Muscle of leg (tissue), 11 donors: ENCODE results near the gene ATAD3A. TPM values are rescaled to one million over a fixed set of nuclear protein-coding genes. Genes with fewer than 3 reads are reported as not detected.

Experiments used
- DNase-seq: peaks from one replicate; pipeline ENCODE4 v3.0.0; 2013
- H3K27ac ChIP-seq: one replicate; pipeline ENCODE4 v1.5.1; 2013; ENCODE audit warnings: mild to moderate bottlenecking, low read length, control low read depth
- H3K27me3 ChIP-seq: one replicate; pipeline ENCODE4 v1.6.1; 2013; ENCODE audit warnings: low read length; ENCODE audit not compliant: control insufficient read depth, insufficient read depth
- H3K36me3 ChIP-seq: one replicate; pipeline ENCODE4 v1.6.1; 2013; ENCODE audit warnings: low read length; ENCODE audit not compliant: control insufficient read depth, insufficient read depth
- H3K4me1 ChIP-seq: one replicate; pipeline ENCODE4 v1.6.1; 2013; ENCODE audit warnings: low read length; ENCODE audit not compliant: control insufficient read depth, insufficient read depth
- H3K4me3 ChIP-seq: one replicate; pipeline ENCODE4 v1.5.1; 2013; ENCODE audit warnings: low read length, control low read depth
- H3K9me3 ChIP-seq: replicated peaks from 2 replicates; pipeline ENCODE4 v1.6.1; 2013; ENCODE audit warnings: low read depth, low read length; ENCODE audit not compliant: control insufficient read depth
- WGBS: methylation state at CpG from one replicate; pipeline ENCODE4 v1.1.5; 2013; ENCODE audit warnings: missing lambda C conversion rate; ENCODE audit not compliant: insufficient coverage; 5-methylcytosine and 5-hydroxymethylcytosine counted together
- polyA plus RNA-seq, 8 donors: library from polyadenylated mRNA; unstranded; fragments of 120-200 nt; gene quantifications; one replicate each; pipeline versions ENCODE4 v1.2.1 to v1.2.3, GENCODE V29; 2013; ENCODE audit warnings: inconsistent platforms in 1 of 8, low replicate concordance in 1 of 8; ENCODE audit not compliant: insufficient read length in 8 of 8, insufficient read depth in 1 of 8
- total RNA-seq: library from RNA; stranded (reverse); fragments of 120-200 nt; gene quantifications from one replicate; pipeline ENCODE4 v1.2.4, GENCODE V29; 2013

The ATAD3A gene
- total and polyA plus RNA-seq, 9 donors, result 13.5 to 22.0 (median 20.5) TPM

- Histone ChIP-seq H3K4me3 (no peak overlapping the region), H3K9me3 (no peaks in the 10 kb centered on the region), H3K27ac (no peak overlapping the region), H3K4me1 (peaks cover 19% of the 10 kb centered on the region), H3K27me3 (no peaks in the 10 kb centered on the region), H3K36me3 (peaks cover 60% of the 10 kb centered on the region)
- no peak for DNase-seq
- 90% methylated on average over 9 of the region's 12 CpGs for WGBS
Measured at GRCh38 chr1:1563688-1564087, 51.7 kb downstream of the ATAD3A start.

- no peak overlapping the region for H3K27ac ChIP-seq
- DNase-seq, result no peak
- H3K9me3 ChIP-seq, result no peaks in the 10 kb centered on the region
- WGBS, result 86% methylated on average over 19 of the region's 19 CpGs
- no peaks in the 10 kb centered on the region for H3K27me3 ChIP-seq
- peaks cover 60% of the 10 kb centered on the region for H3K36me3 ChIP-seq
- H3K4me3 ChIP-seq, result no peak overlapping the region
- peaks cover 19% of the 10 kb centered on the region for H3K4me1 ChIP-seq
Measured at GRCh38 chr1:1564268-1564667, 52.3 kb downstream of the ATAD3A start.

- peaks cover 23% of the 10 kb centered on the region for H3K4me1 ChIP-seq
- no peak overlapping the region for H3K4me3 ChIP-seq
- no peak for DNase-seq
- no peaks in the 10 kb centered on the region for H3K27me3 ChIP-seq
- H3K36me3 ChIP-seq, result peaks cover 62% of the 10 kb centered on the region
- H3K27ac ChIP-seq, result no peak overlapping the region
- no peaks in the 10 kb centered on the region for H3K9me3 ChIP-seq
- 100% methylated on average over 7 of the region's 10 CpGs for WGBS
Measured at GRCh38 chr1:1565340-1565739, 53.4 kb downstream of the ATAD3A start.

GRCh38 chr1:1567152-1567875, 55.4 kb downstream of the ATAD3A start:
- no peaks in the 10 kb centered on the region for H3K27me3 ChIP-seq
- no peak for DNase-seq
- no peak overlapping the region for H3K4me3 ChIP-seq
- peak overlapping the region; percentile 69 for H3K27ac ChIP-seq
- H3K36me3 ChIP-seq, result peaks cover 48% of the 10 kb centered on the region
- H3K9me3 ChIP-seq, result no peaks in the 10 kb centered on the region
- peaks cover 23% of the 10 kb centered on the region for H3K4me1 ChIP-seq
- WGBS, result 82% methylated on average over 14 of the region's 31 CpGs

GRCh38 chr1:1567891-1568291, 55.9 kb downstream of the ATAD3A start:
- Histone ChIP-seq H3K27me3 (no peaks in the 10 kb centered on the region), H3K36me3 (peaks cover 43% of the 10 kb centered on the region), H3K4me1 (peaks cover 23% of the 10 kb centered on the region), H3K9me3 (no peaks in the 10 kb centered on the region), H3K27ac (peak overlapping the region; percentile 70), H3K4me3 (no peak overlapping the region)
- 68% methylated on average over 7 of the region's 10 CpGs for WGBS
- DNase-seq, result no peak

- H3K36me3 ChIP-seq, result peaks cover 32% of the 10 kb centered on the region
- DNase-seq, result no peak
- no peak overlapping the region for H3K4me3 ChIP-seq
- H3K9me3 ChIP-seq, result no peaks in the 10 kb centered on the region
- peaks cover 30% of the 10 kb centered on the region for H3K4me1 ChIP-seq
- no peak overlapping the region for H3K27ac ChIP-seq
- H3K27me3 ChIP-seq, result no peaks in the 10 kb centered on the region
- WGBS, result 66% methylated on average over 2 of the region's 7 CpGs
Measured at GRCh38 chr1:1569341-1569740, 57.4 kb downstream of the ATAD3A start.

GRCh38 chr1:1573843-1574720, 62.1 kb downstream of the ATAD3A start:
- Histone ChIP-seq H3K27me3 (peaks cover 14% of the 10 kb centered on the region), H3K36me3 (peaks cover 11% of the 10 kb centered on the region), H3K9me3 (no peaks in the 10 kb centered on the region), H3K4me1 (peaks cover 16% of the 10 kb centered on the region), H3K27ac (peak overlapping the region; percentile 96), H3K4me3 (peak overlapping the region; percentile 88)
- peak; percentile 87 for DNase-seq
- WGBS, result 0% methylated on average over 80 of the region's 96 CpGs

GRCh38 chr1:1574721-1575537, 63.0 kb downstream of the ATAD3A start, which contains the start of gene SSU72:
SSU72 (minus strand) TSS chr1:1574863; CDS start chr1:1574557, 306 bp downstream.
- peak within 1 kb of the TSS; percentile 96 for H3K4me3 ChIP-seq
- H3K36me3 ChIP-seq, result peaks cover 8% of the 10 kb centered on the region
- DNase-seq, result peak; percentile 97
- H3K4me1 ChIP-seq, result peaks cover 16% of the 10 kb centered on the region
- WGBS, result under 1% methylated on average over 87 of the region's 87 CpGs
- H3K9me3 ChIP-seq, result no peaks in the 10 kb centered on the region
- peak within 1 kb of the TSS; percentile 99 for H3K27ac ChIP-seq
- H3K27me3 ChIP-seq, result peaks cover 15% of the 10 kb centered on the region

- Histone ChIP-seq H3K4me1 (peaks cover 11% of the 10 kb centered on the region), H3K9me3 (no peaks in the 10 kb centered on the region), H3K36me3 (no peaks in the 10 kb centered on the region), H3K27me3 (peaks cover 16% of the 10 kb centered on the region), H3K27ac (no peak overlapping the region), H3K4me3 (no peak overlapping the region)
- no peak for DNase-seq
- WGBS, result 41% methylated on average over 10 of the region's 10 CpGs
Measured at GRCh38 chr1:1577367-1578011, 65.5 kb downstream of the ATAD3A start.
